ENCODE measurements around the gene SFTPA2.
"Not testable (repeated sequence)": the region's sequence is repeated elsewhere in the genome, so short reads cannot be mapped to it uniquely, and the experiment has no call there.

Gene SFTPA2

GRCh38 chr10:79511891-79512583, 48.2 kb downstream of the SFTPA2 start, which contains the start of gene EIF5AL1:
TSS of gene EIF5AL1 (plus strand) at chr10:79512533. CDS start at chr10:79512650, 117 bp downstream.
- H3K27ac ChIP-seq = not testable (repeated sequence)

- not testable (repeated sequence) for H3K27ac ChIP-seq
These were observed 50.2 kb downstream of the SFTPA2 start for GRCh38 chr10:79509934-79510508.

DNA sequence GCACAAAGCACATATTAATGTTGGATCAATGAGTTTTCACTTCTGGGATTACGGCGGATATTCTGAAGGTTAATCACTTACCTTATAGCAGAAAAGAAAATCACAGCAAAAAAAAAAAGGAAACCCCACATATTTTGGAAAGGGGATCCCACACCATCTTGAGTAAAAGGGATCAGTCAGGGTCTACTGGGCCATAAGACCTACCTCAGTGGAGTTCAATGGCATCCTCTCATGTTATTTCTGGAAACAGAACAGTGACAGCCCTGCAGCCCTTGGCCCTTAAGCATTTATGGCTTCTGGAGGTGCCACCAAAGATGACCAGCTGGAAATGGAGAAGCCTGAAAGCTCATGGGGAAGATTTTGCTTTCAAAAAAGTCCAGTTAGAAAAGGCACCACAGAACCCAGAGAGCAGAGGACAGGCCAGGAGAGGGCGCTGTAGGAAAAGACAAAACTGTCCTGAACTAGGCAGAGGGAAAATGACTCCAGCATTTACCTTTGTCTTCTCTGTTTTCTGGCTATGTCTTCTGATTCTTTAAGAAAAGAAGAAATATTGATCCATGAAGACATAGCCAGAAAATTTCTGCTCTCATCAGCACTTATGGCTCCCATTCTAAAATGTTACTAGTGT, 50.8 kb downstream of the SFTPA2 start:
- H3K27ac ChIP-seq = not testable (repeated sequence)

GRCh38 chr10:79508245-79508644, 52.0 kb downstream of the SFTPA2 start:
- H3K27ac ChIP-seq = not testable (repeated sequence)

DNA sequence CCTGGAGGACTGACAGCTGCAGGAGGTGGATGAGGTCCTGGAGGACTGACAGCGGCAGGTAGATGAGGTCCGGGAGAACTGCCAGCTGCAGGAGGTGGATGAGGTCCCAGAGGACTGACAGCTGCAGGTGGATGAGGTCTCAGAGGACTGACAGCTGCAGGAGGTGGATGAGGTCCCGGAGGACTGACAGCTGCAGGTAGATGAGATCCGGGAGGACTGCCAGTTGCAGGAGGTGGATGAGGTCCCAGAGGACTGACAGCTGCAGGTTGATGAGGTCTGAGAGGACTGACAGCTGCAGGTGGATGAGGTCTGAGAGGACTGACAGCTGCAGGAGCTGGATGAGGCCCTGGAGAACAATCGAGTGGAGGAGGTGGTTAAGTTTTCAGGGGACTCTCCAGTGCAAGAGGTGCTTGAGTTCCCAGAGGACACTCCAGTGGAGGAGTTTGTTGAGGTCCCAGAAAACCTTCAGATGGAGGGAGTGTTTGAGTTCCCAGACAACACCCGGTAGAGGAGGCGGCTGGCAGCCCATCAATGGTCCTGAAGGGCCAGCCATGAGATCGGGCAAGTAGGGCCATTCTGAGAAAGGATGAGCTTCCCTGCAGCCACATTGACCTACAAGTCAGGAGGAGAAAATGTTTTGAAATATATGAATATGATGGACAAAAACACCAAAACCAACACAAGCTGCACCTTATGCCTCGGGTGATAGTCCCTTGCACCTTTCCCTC, 52.6 kb downstream of the SFTPA2 start:
- TF ChIP-seq, protein P1, sequence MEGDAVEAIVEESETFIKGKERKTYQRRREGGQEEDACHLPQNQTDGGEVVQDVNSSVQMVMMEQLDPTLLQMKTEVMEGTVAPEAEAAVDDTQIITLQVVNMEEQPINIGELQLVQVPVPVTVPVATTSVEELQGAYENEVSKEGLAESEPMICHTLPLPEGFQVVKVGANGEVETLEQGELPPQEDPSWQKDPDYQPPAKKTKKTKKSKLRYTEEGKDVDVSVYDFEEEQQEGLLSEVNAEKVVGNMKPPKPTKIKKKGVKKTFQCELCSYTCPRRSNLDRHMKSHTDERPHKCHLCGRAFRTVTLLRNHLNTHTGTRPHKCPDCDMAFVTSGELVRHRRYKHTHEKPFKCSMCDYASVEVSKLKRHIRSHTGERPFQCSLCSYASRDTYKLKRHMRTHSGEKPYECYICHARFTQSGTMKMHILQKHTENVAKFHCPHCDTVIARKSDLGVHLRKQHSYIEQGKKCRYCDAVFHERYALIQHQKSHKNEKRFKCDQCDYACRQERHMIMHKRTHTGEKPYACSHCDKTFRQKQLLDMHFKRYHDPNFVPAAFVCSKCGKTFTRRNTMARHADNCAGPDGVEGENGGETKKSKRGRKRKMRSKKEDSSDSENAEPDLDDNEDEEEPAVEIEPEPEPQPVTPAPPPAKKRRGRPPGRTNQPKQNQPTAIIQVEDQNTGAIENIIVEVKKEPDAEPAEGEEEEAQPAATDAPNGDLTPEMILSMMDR (conservative IDR thresholded peaks at IDR 0.05) = no peak
- no peak overlapping the region for H3K27ac ChIP-seq
